Measurements from ENCODE around the gene HAP1. TPM values are rescaled to one million over a fixed set of nuclear protein-coding genes. Genes with fewer than 3 reads are reported as not detected.

HAP1 gene
- total and polyA plus RNA-seq, 2 of the 8 experiments (the other 6 are each of a cell fraction or from before 2014, with no cell fraction given): 2.3 to 3.6 TPM

GRCh38 chr17:41678907-41679739 lies 55.3 kb downstream of the HAP1 start:
- no peak for DNase-seq (ENCODE audit: low read depth in 1 of 2, low spot score in 2 of 2)
- Histone ChIP-seq H3K18ac (ENCODE audit: extremely low read depth, low read length) (no peak overlapping the region), H2BK20ac (ENCODE audit: low read length) (no peak overlapping the region), H3K56ac (replicated peaks; ENCODE audit: insufficient read length, low read depth, low read length) (no peak overlapping the region), H3K36me3 (ENCODE audit: control insufficient read depth in 2 of 4, insufficient read depth in 4 of 4, low read length in 3 of 4) (no peaks in the 10 kb centered on the region), H3K23ac (ENCODE audit: insufficient read length) (no peak overlapping the region), H4K8ac (ENCODE audit: extremely low read depth, insufficient read depth, low read length) (no peak overlapping the region), H2BK120ac (replicated peaks; ENCODE audit: low read depth, low read length) (no peak overlapping the region), H3K9ac (replicated peaks in 1 of 4; ENCODE audit: extremely low read depth in 1 of 4, low read depth in 3 of 4, low read length in 3 of 4) (no peak overlapping the region), H3K4me2 (ENCODE audit: insufficient read depth in 1 of 2, low read depth in 2 of 2, low read length in 2 of 2) (peak overlapping the region in 1 of 2 experiments; percentile 8; a peak in 1 of 4 replicates), H2AFZ (ENCODE audit: low read length) (no peak overlapping the region), H3K4me3 (ENCODE audit: extremely low read depth in 1 of 4, insufficient read depth in 2 of 4, low read depth in 3 of 4, low read length in 4 of 4) (no peak overlapping the region), H3K79me1 (ENCODE audit: low read depth, low read length) (no peaks in the 10 kb centered on the region), H3K27ac (ENCODE audit: low read depth, low read length) (no peak overlapping the region), H4K20me1 (replicated peaks in 1 of 2; ENCODE audit: control insufficient read depth in 1 of 2, insufficient read depth in 2 of 2, low read length in 2 of 2) (no peaks in the 10 kb centered on the region), H3K79me2 (ENCODE audit: control insufficient read depth in 1 of 2, insufficient read depth in 2 of 2, low read length in 2 of 2) (no peaks in the 10 kb centered on the region), H3K23me2 (ENCODE audit: low read depth, low read length) (no peaks in the 10 kb centered on the region), H4K5ac (ENCODE audit: insufficient read length, low read depth, low read length) (no peak overlapping the region), H3K9me3 (ENCODE audit: insufficient read depth in 2 of 2, low read depth in 1 of 2, low read length in 1 of 2) (no peaks in the 10 kb centered on the region), H2BK15ac (ENCODE audit: low read length) (no peak overlapping the region), H3K4ac (replicated peaks; ENCODE audit: insufficient read length, low read depth, low read length) (no peak overlapping the region), H3K27me3 (replicated peaks in 1 of 4; ENCODE audit: control insufficient read depth in 3 of 4, extremely low read depth in 1 of 4, insufficient read depth in 3 of 4, low read length in 3 of 4) (no peaks in the 10 kb centered on the region), H3K14ac (ENCODE audit: insufficient read length) (no peak overlapping the region), H2BK5ac (ENCODE audit: low read depth, low read length) (0 out of 2 replicates have a peak overlapping the region, but pooled peaks have one; percentile 61), H4K91ac (replicated peaks; ENCODE audit: insufficient read length, low read length) (no peak overlapping the region), H2AK5ac (ENCODE audit: low read depth, low read length) (no peak overlapping the region), H2BK12ac (ENCODE audit: low read depth, low read length) (no peak overlapping the region), H3K4me1 (replicated peaks in 1 of 4; ENCODE audit: control insufficient read depth in 3 of 4, insufficient read depth in 4 of 4, low read length in 3 of 4) (peaks cover 2 to 22% (median 11%) of the 10 kb centered on the region in 4 experiments; a peak in 6 of 7 replicates)
- 69% methylated on average over 6 of the region's 6 CpGs; no CpG with 5 or more reads in 1 of the 2 experiments for WGBS, 2 experiments (ENCODE audit: extremely low coverage in 1 of 2, insufficient coverage in 1 of 2, insufficient read length in 1 of 2, insufficient replicate concordance in 2 of 2, low coverage in 1 of 2, low lambda C conversion rate in 2 of 2, missing lambda C conversion rate in 1 of 2)
- ChIA-PET CTCF (ENCODE audit: partially characterized antibody) (interaction anchor here (0.6 to 7.1 kb wide), 10 partner anchors 11 to 1540 kb away, joined by 3 to 59 read pairs (median 5); no protein-coding TSS in a partner anchor), POLR2A (ENCODE audit: partially characterized antibody) (interaction anchor here (0.9 to 9.2 kb wide), 7 partner anchors 9 to 151 kb away, joined by 4 to 233 read pairs (median 5); partner anchors contain the start of genes EIF1 and KRT19)
- 0 out of 4 replicates have a peak, but pooled peaks of 1 of the 2 experiments have one; percentile 23 for TF ChIP-seq RAD21 (IDR thresholded peaks at IDR 0.05 in 1 of 2, conservative IDR thresholded peaks at IDR 0.05 in 1 of 2; ENCODE audit: low read depth in 2 of 2, low read length in 2 of 2)
- TF ChIP-seq CTCF (IDR thresholded peaks at IDR 0.05; ENCODE audit: control extremely low read depth in 1 of 3, insufficient read depth in 1 of 3, low read depth in 1 of 3, low read length in 3 of 3): peak in 2 of 3 experiments; percentile 24 to 28; a peak in 1 of 4 replicates
- no peak for TF ChIP-seq KDM5A (IDR thresholded peaks at IDR 0.05; ENCODE audit: low read length)
- no peak for FAIRE-seq

All from H1 (cell line).